ENCODE data around the gene NFATC1.

DNA sequence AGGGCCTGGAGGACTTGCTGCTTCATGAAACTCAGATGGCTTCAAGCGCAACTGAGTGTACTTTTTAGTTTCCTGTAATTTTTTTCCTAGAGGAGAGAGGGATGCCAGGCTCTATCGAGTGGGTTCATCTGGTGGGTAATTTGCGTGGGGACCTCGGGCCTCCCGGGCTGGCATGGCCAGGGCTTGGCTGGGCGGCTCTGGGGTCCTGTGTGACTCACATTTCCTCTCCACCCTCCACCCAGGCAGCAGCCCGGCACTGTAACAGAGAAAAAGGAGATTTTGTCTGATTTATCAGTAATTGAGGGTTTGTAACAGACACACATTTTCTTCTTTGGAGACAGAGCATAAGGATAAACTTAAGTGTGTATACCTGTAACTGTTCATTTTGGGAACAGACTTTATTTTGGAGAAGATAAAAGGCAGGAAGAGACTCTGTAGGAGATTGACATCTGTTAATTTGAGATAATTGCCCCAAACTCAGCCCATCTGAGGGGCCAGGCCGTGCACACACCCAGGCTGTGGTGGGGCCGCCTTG is 64.3 kb downstream of the NFATC1 start:
- TF ChIP-seq, protein P1, sequence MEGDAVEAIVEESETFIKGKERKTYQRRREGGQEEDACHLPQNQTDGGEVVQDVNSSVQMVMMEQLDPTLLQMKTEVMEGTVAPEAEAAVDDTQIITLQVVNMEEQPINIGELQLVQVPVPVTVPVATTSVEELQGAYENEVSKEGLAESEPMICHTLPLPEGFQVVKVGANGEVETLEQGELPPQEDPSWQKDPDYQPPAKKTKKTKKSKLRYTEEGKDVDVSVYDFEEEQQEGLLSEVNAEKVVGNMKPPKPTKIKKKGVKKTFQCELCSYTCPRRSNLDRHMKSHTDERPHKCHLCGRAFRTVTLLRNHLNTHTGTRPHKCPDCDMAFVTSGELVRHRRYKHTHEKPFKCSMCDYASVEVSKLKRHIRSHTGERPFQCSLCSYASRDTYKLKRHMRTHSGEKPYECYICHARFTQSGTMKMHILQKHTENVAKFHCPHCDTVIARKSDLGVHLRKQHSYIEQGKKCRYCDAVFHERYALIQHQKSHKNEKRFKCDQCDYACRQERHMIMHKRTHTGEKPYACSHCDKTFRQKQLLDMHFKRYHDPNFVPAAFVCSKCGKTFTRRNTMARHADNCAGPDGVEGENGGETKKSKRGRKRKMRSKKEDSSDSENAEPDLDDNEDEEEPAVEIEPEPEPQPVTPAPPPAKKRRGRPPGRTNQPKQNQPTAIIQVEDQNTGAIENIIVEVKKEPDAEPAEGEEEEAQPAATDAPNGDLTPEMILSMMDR (IDR thresholded peaks at IDR 0.05; ENCODE audit: low read length) = no peak
- TF ChIP-seq EZH2 (IDR thresholded peaks at IDR 0.05; ENCODE audit: borderline replicate concordance, low read length) = no peak
